ENCODE results near the gene SPTBN5. TPM values are rescaled to one million over a fixed set of nuclear protein-coding genes. Genes with fewer than 3 reads are reported as not detected.

SPTBN5 gene
- total RNA-seq, 1 experiment from 2014 or later, result 2.5 TPM

GRCh38 chr15:41901431-41901830 lies 7.6 kb upstream of the SPTBN5 start:
- Mint-ChIP-seq H3K36me3 (ENCODE audit: insufficient read depth, unreplicated experiment) (peaks cover 78% of the 10 kb centered on the region), H3K4me3 (ENCODE audit: unreplicated experiment) (no peak overlapping the region)
- no peak for TF ChIP-seq CTCF (IDR thresholded peaks at IDR 0.05; ENCODE audit: insufficient read depth in 1 of 2, low read depth in 1 of 2, low read length in 1 of 2, severe bottlenecking in 1 of 2, unreplicated experiment in 1 of 2)

GRCh38 chr15:41900526-41901380 lies 6.9 kb upstream of the SPTBN5 start:
- Histone ChIP-seq H3K4me1 (no peaks in the 10 kb centered on the region), H3K4me3 (ENCODE audit: low read depth, low read length) (no peak overlapping the region), H3K9me3 (no peaks in the 10 kb centered on the region), H3K27me3 (replicated peaks; ENCODE audit: control insufficient read depth, insufficient read depth, low read length) (no peaks in the 10 kb centered on the region), H3K36me3 (ENCODE audit: control insufficient read depth, insufficient read depth, low read length) (no peaks in the 10 kb centered on the region; the same call in 1 of the 2 replicates)
- H3K4me3 Mint-ChIP-seq (ENCODE audit: unreplicated experiment), result no peak overlapping the region
- no peaks in the 10 kb centered on the region for H3K4me1 Mint-ChIP-seq (ENCODE audit: low read depth, unreplicated experiment)
- no peaks in the 10 kb centered on the region for H3K27me3 Mint-ChIP-seq (ENCODE audit: insufficient read depth, unreplicated experiment)
- intact Hi-C loops (cut with micrococcal nuclease; ENCODE audit: unreplicated experiment), result loop anchor here (5.0 kb wide), 1 partner anchor 73 kb away; the partner anchor contains the start of gene JMJD7
- no peak for DNase-seq
- ChIA-PET CTCF (interaction anchor here (0.6 kb wide), 1 partner anchor 56 kb away, joined by 4 read pairs; no protein-coding TSS in a partner anchor), POLR2A (no interaction called here)
- TF ChIP-seq CTCF (IDR thresholded peaks at IDR 0.05; ENCODE audit: insufficient read depth in 1 of 2, low read depth in 1 of 2, low read length in 1 of 2, severe bottlenecking in 1 of 2, unreplicated experiment in 1 of 2), result no peak
- no peak overlapping the region for H3K27ac Mint-ChIP-seq (ENCODE audit: unreplicated experiment)
- H3K9me3 Mint-ChIP-seq (ENCODE audit: unreplicated experiment), result no peaks in the 10 kb centered on the region
- peaks cover 82% of the 10 kb centered on the region for H3K36me3 Mint-ChIP-seq (ENCODE audit: insufficient read depth, unreplicated experiment)
- BruUV-seq (replicated peaks), result no TSS peak

More at GRCh38 chr15:41901431-41901830, 7.6 kb upstream of the SPTBN5 start:
- Histone ChIP-seq H3K36me3 (ENCODE audit: control insufficient read depth, insufficient read depth, low read length) (peaks cover under 1% of the 10 kb centered on the region), H3K4me1 (no peaks in the 10 kb centered on the region), H3K9me3 (no peaks in the 10 kb centered on the region), H3K4me3 (ENCODE audit: low read depth, low read length) (no peak overlapping the region), H3K27me3 (replicated peaks; ENCODE audit: control insufficient read depth, insufficient read depth, low read length) (no peaks in the 10 kb centered on the region)
- Mint-ChIP-seq H3K4me1 (ENCODE audit: low read depth, unreplicated experiment) (no peaks in the 10 kb centered on the region), H3K9me3 (ENCODE audit: unreplicated experiment) (no peaks in the 10 kb centered on the region), H3K27ac (ENCODE audit: unreplicated experiment) (no peak overlapping the region), H3K27me3 (ENCODE audit: insufficient read depth, unreplicated experiment) (no peaks in the 10 kb centered on the region)
- BruUV-seq (replicated peaks), result no TSS peak
- ChIA-PET POLR2A (no interaction called here), CTCF (interaction anchor here (0.6 kb wide), 1 partner anchor 56 kb away, joined by 4 read pairs; no protein-coding TSS in a partner anchor)
- intact Hi-C loops (cut with micrococcal nuclease; ENCODE audit: unreplicated experiment), result loop anchor here (5.0 kb wide), 1 partner anchor 74 kb away; the partner anchor contains the start of gene JMJD7
- DNase-seq, result no peak

- H3K27me3 ChIP-seq (replicated peaks; ENCODE audit: control insufficient read depth, insufficient read depth, low read length), result no peaks in the 10 kb centered on the region
- no peaks in the 10 kb centered on the region for H3K9me3 ChIP-seq
- BruUV-seq (replicated peaks), result TSS peak; percentile 54
- H3K36me3 ChIP-seq (ENCODE audit: control insufficient read depth, insufficient read depth, low read length), result no peaks in the 10 kb centered on the region; the same call in 1 of the 2 replicates
- TF ChIP-seq CTCF (IDR thresholded peaks at IDR 0.05; ENCODE audit: insufficient read depth in 1 of 2, low read depth in 1 of 2, low read length in 1 of 2, severe bottlenecking in 1 of 2, unreplicated experiment in 1 of 2), result no peak
- Mint-ChIP-seq H3K27me3 (ENCODE audit: insufficient read depth, unreplicated experiment) (no peaks in the 10 kb centered on the region), H3K36me3 (ENCODE audit: insufficient read depth, unreplicated experiment) (peaks cover 90% of the 10 kb centered on the region), H3K27ac (ENCODE audit: unreplicated experiment) (no peak overlapping the region), H3K4me1 (ENCODE audit: low read depth, unreplicated experiment) (no peaks in the 10 kb centered on the region), H3K9me3 (ENCODE audit: unreplicated experiment) (no peaks in the 10 kb centered on the region), H3K4me3 (ENCODE audit: unreplicated experiment) (no peak overlapping the region)
- intact Hi-C loops (cut with micrococcal nuclease; ENCODE audit: unreplicated experiment), result loop anchor here (5.0 kb wide), 1 partner anchor 73 kb away; the partner anchor contains the start of gene JMJD7
- ChIA-PET POLR2A (no interaction called here), CTCF (no interaction called here)
- H3K4me1 ChIP-seq, result no peaks in the 10 kb centered on the region
- no peak for DNase-seq
- H3K4me3 ChIP-seq (ENCODE audit: low read depth, low read length), result no peak overlapping the region
These were observed 6.1 kb upstream of the SPTBN5 start for GRCh38 chr15:41899854-41900442.

Data from Caco-2 (cell line).